Adrenal gland (tissue), 5 donors: ENCODE measurements around the gene ZNF330.

Experiments used
- CTCF ChIP-seq, 6 experiments: fragments of 450-650 bp in 4 of 6; fragments of 200-600 bp in 2 of 6; sonication (generic) in 1 of 6; IDR thresholded peaks; 1 replicate in 5 of 6; 2 replicates in 1 of 6; pipeline versions ENCODE4 v1.5.1 to v1.8.0; 2016 to 2021; ENCODE audit warnings: antibody characterized with exemption in 6 of 6, mild to moderate bottlenecking in 2 of 6, moderate library complexity in 1 of 6
- POLR2A ChIP-seq, 2 donors: fragments of 450-650 bp; IDR thresholded peaks; one replicate each; pipeline ENCODE4 v1.6.1; 2017; ENCODE audit warnings: antibody characterized with exemption in 2 of 2, mild to moderate bottlenecking in 2 of 2, moderate library complexity in 1 of 2
- donor health status: DM: no; HTN: no; CAD: no.

- TF ChIP-seq CTCF (IDR thresholded peaks at IDR 0.05) (no peak), POLR2A (IDR thresholded peaks at IDR 0.05) (no peak)
Observed at GRCh38 chr4:141283563-141283962, 62.9 kb downstream of the ZNF330 start.
